Liver (tissue), 9 donors: Measurements from ENCODE around the gene ZNF783. TPM values are rescaled to one million over a fixed set of nuclear protein-coding genes. Genes with fewer than 3 reads are reported as not detected.

Experiments used
- DNase-seq: peaks from one replicate; pipeline ENCODE4 v3.0.0-alpha.2; 2017; ENCODE audit warnings: low spot score
- H3K27ac ChIP-seq, 2 donors: one replicate each; pipeline ENCODE4 v1.7.0; 2013; ENCODE audit warnings: inconsistent platforms in 2 of 2, low read length in 2 of 2, control low read depth in 1 of 2, low read depth in 1 of 2, mild to moderate bottlenecking in 1 of 2
- H3K27me3 ChIP-seq, 4 donors: one replicate each; pipeline versions ENCODE4 v1.6.1 to v1.7.0; 2013; ENCODE audit warnings: low read length in 3 of 4, inconsistent platforms in 1 of 4, mild to moderate bottlenecking in 1 of 4, moderate library complexity in 1 of 4; ENCODE audit not compliant: control insufficient read depth in 4 of 4, insufficient read depth in 4 of 4
- H3K36me3 ChIP-seq, 4 donors: one replicate each; pipeline versions ENCODE4 v1.6.1 to v1.7.0; 2013; ENCODE audit warnings: low read length in 3 of 4, mild to moderate bottlenecking in 3 of 4, low read depth in 1 of 4, moderate library complexity in 1 of 4; ENCODE audit not compliant: control insufficient read depth in 4 of 4, insufficient read depth in 3 of 4
- H3K4me1 ChIP-seq, 4 donors: one replicate each; pipeline versions ENCODE4 v1.6.1 to v1.7.0; 2013; ENCODE audit warnings: low read length in 3 of 4, mild to moderate bottlenecking in 3 of 4, moderate library complexity in 1 of 4; ENCODE audit not compliant: control insufficient read depth in 4 of 4, insufficient read depth in 4 of 4
- H3K4me3 ChIP-seq, 3 donors: one replicate each; pipeline versions ENCODE4 v1.6.1 to v1.7.0; 2013; ENCODE audit warnings: low read length in 3 of 3, control low read depth in 1 of 3, low read depth in 1 of 3, mild to moderate bottlenecking in 1 of 3
- H3K9ac ChIP-seq, 2 donors: one replicate each; pipeline ENCODE4 v1.7.0; 2013; ENCODE audit warnings: low read length in 2 of 2, mild to moderate bottlenecking in 2 of 2, moderate library complexity in 2 of 2, control low read depth in 1 of 2, low read depth in 1 of 2
- H3K9me3 ChIP-seq, 4 donors: one replicate each; pipeline versions ENCODE4 v1.6.1 to v1.7.0; 2013; ENCODE audit warnings: low read length in 3 of 4; ENCODE audit not compliant: control insufficient read depth in 4 of 4
- EGR1 ChIP-seq, 2 donors: IDR thresholded peaks; 2 replicates each; pipeline ENCODE4 v1.6.1; 2016 to 2018; ENCODE audit warnings: antibody characterized with exemption in 2 of 2, low read depth in 2 of 2
- FOXA1 ChIP-seq: IDR thresholded peaks from 2 replicates; pipeline ENCODE4 v1.6.1; 2016; ENCODE audit warnings: antibody characterized with exemption
- FOXA2 ChIP-seq: IDR thresholded peaks from 2 replicates; pipeline ENCODE4 v1.6.1; 2016; ENCODE audit warnings: antibody characterized with exemption
- HNF4A ChIP-seq, 2 donors: conservative IDR thresholded peaks; 2 replicates each; pipeline ENCODE4 v1.6.1; 2016; ENCODE audit warnings: antibody characterized with exemption in 2 of 2, mild to moderate bottlenecking in 2 of 2
- HNF4G ChIP-seq: IDR thresholded peaks from 2 replicates; pipeline ENCODE4 v1.6.1; 2016; ENCODE audit warnings: antibody characterized with exemption
- JUND ChIP-seq, 2 donors: IDR thresholded peaks; 2 replicates each; pipeline ENCODE4 v1.6.1; 2016; ENCODE audit warnings: antibody characterized with exemption in 2 of 2
- MAX ChIP-seq: IDR thresholded peaks from 2 replicates; pipeline ENCODE4 v1.6.1; 2016; ENCODE audit warnings: antibody characterized with exemption
- NR2F2 ChIP-seq: IDR thresholded peaks from 2 replicates; pipeline ENCODE4 v1.6.1; 2016; ENCODE audit warnings: antibody characterized with exemption
- RAD21 ChIP-seq, 2 donors: IDR thresholded peaks; 2 replicates each; pipeline ENCODE4 v1.6.1; 2016; ENCODE audit warnings: antibody characterized with exemption in 2 of 2, mild to moderate bottlenecking in 2 of 2
- REST ChIP-seq: IDR thresholded peaks from 2 replicates; pipeline ENCODE4 v1.6.1; 2016; ENCODE audit warnings: antibody characterized with exemption, mild to moderate bottlenecking
- RXRA ChIP-seq, 2 donors: IDR thresholded peaks; 2 replicates each; pipeline ENCODE4 v1.6.1; 2017 to 2018; ENCODE audit warnings: antibody characterized with exemption in 2 of 2, mild to moderate bottlenecking in 1 of 2
- SP1 ChIP-seq: IDR thresholded peaks from 2 replicates; pipeline ENCODE4 v1.6.1; 2018; ENCODE audit warnings: antibody characterized with exemption, mild to moderate bottlenecking
- TAF1 ChIP-seq: conservative IDR thresholded peaks from 2 replicates; pipeline ENCODE4 v1.6.1; 2016; ENCODE audit warnings: antibody characterized with exemption, mild to moderate bottlenecking
- WGBS: extraction: QIAGEN DNeasy Blood & Tissue Kit; methylation state at CpG from one replicate; pipeline ENCODE4 v1.1.7; 2013; 5-methylcytosine and 5-hydroxymethylcytosine counted together
- polyA plus RNA-seq, 2 donors: library from polyadenylated mRNA; stranded (reverse) in 1 of 2; unstranded in 1 of 2; fragments of 200-250 nt in 1 of 2; fragments of >200 nt in 1 of 2; fragmentation: Nextera tagmentation in 1 of 2; extraction: Ambion mirVana in 1 of 2; gene quantifications; one replicate each; pipeline versions ENCODE4 v1.2.1 to v1.2.3, GENCODE V29; 2013 to 2015
- total RNA-seq, 2 donors: library from RNA; depleted of rRNA; stranded (reverse); fragments of >200 nt; gene quantifications; one replicate each; pipeline ENCODE4 v1.2.3, GENCODE V29; 2014
- TF ChIP-seq, protein P1 (sequence below): fragments of 150-350 bp; IDR thresholded peaks from 2 replicates; pipeline ENCODE4 v1.5.1; 2017; ENCODE audit warnings: improper control_type of control experiment, low read depth, low read length; ENCODE audit not compliant: missing input control
- TF ChIP-seq, protein P2 (sequence below): IDR thresholded peaks from 2 replicates; pipeline ENCODE4 v1.6.1; 2016; ENCODE audit warnings: antibody characterized with exemption
- TF ChIP-seq, protein P3 (sequence below): IDR thresholded peaks from 2 replicates; pipeline ENCODE4 v1.6.1; 2016; ENCODE audit warnings: antibody characterized with exemption
- donor health status: healthy.
- donor health status: healthy.
- donor health status: healthy.
- donor health status: healthy.
- donor health status: healthy.

The ZNF783 gene
- total and polyA plus RNA-seq, 4 donors, result 1.5 to 4.3 (median 1.8) TPM

GRCh38 chr7:149286811-149287400 lies 24.9 kb downstream of the ZNF783 start:
- H3K9ac ChIP-seq, result no peak overlapping the region
- peaks cover 0 to 4% (median 1%) of the 10 kb centered on the region in 4 donors for H3K36me3 ChIP-seq
- no peak overlapping the region for H3K4me3 ChIP-seq
- H3K27me3 ChIP-seq, result no peaks in the 10 kb centered on the region
- H3K27ac ChIP-seq, result no peak overlapping the region
- DNase-seq, result no peak
- H3K9me3 ChIP-seq, result no peaks in the 10 kb centered on the region
- TF ChIP-seq REST (no peak), NR2F2 (no peak), SP1 (peak; percentile 50), EGR1 (IDR thresholded peaks at IDR 0.05; ENCODE audit: low read depth in 2 of 2) (no peak), TAF1 (no peak), HNF4A (conservative IDR thresholded peaks at IDR 0.05) (peak; percentile 43 to 54), MAX (no peak), RXRA (IDR thresholded peaks at IDR 0.05) (no peak), HNF4G (no peak), JUND (IDR thresholded peaks at IDR 0.05) (no peak), RAD21 (IDR thresholded peaks at IDR 0.05) (no peak), FOXA1 (peak; percentile 80), FOXA2 (peak; percentile 92)
- TF ChIP-seq, protein P1, sequence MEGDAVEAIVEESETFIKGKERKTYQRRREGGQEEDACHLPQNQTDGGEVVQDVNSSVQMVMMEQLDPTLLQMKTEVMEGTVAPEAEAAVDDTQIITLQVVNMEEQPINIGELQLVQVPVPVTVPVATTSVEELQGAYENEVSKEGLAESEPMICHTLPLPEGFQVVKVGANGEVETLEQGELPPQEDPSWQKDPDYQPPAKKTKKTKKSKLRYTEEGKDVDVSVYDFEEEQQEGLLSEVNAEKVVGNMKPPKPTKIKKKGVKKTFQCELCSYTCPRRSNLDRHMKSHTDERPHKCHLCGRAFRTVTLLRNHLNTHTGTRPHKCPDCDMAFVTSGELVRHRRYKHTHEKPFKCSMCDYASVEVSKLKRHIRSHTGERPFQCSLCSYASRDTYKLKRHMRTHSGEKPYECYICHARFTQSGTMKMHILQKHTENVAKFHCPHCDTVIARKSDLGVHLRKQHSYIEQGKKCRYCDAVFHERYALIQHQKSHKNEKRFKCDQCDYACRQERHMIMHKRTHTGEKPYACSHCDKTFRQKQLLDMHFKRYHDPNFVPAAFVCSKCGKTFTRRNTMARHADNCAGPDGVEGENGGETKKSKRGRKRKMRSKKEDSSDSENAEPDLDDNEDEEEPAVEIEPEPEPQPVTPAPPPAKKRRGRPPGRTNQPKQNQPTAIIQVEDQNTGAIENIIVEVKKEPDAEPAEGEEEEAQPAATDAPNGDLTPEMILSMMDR, result no peak
- TF ChIP-seq, protein P2, sequence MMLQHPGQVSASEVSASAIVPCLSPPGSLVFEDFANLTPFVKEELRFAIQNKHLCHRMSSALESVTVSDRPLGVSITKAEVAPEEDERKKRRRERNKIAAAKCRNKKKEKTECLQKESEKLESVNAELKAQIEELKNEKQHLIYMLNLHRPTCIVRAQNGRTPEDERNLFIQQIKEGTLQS, result no peak
- TF ChIP-seq, protein P3, sequence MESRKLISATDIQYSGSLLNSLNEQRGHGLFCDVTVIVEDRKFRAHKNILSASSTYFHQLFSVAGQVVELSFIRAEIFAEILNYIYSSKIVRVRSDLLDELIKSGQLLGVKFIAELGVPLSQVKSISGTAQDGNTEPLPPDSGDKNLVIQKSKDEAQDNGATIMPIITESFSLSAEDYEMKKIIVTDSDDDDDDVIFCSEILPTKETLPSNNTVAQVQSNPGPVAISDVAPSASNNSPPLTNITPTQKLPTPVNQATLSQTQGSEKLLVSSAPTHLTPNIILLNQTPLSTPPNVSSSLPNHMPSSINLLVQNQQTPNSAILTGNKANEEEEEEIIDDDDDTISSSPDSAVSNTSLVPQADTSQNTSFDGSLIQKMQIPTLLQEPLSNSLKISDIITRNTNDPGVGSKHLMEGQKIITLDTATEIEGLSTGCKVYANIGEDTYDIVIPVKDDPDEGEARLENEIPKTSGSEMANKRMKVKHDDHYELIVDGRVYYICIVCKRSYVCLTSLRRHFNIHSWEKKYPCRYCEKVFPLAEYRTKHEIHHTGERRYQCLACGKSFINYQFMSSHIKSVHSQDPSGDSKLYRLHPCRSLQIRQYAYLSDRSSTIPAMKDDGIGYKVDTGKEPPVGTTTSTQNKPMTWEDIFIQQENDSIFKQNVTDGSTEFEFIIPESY, result no peak
- H3K4me1 ChIP-seq, result peaks cover 1 to 37% (median 21%) of the 10 kb centered on the region in 4 donors
- WGBS, result 51% methylated on average over 6 of the region's 6 CpGs

GRCh38 chr7:149287622-149288021 lies 25.6 kb downstream of the ZNF783 start:
- DNase-seq, result no peak
- H3K36me3 ChIP-seq, result peaks cover 0 to 5% (median 1%) of the 10 kb centered on the region in 4 donors
- TF ChIP-seq NR2F2 (no peak), MAX (no peak), EGR1 (IDR thresholded peaks at IDR 0.05; ENCODE audit: low read depth in 2 of 2) (no peak), HNF4G (no peak), RXRA (IDR thresholded peaks at IDR 0.05) (no peak), TAF1 (no peak), SP1 (no peak)
- TF ChIP-seq, protein P1, result no peak
- TF ChIP-seq, protein P3, result no peak

More at GRCh38 chr7:149287622-149288021, 25.6 kb downstream of the ZNF783 start:
- no peaks in the 10 kb centered on the region for H3K27me3 ChIP-seq
- H3K9ac ChIP-seq, result no peak overlapping the region
- H3K9me3 ChIP-seq, result no peaks in the 10 kb centered on the region
- WGBS, result 95% methylated on average over 10 of the region's 10 CpGs
- H3K4me1 ChIP-seq, result peaks cover 1 to 37% (median 21%) of the 10 kb centered on the region in 4 donors
- no peak overlapping the region for H3K4me3 ChIP-seq
- H3K27ac ChIP-seq, result no peak overlapping the region
